ENCODE results near the gene CACNA1B.

Gene CACNA1B

GRCh38 chr9:137877506-137878122, at the start of gene CACNA1B:
CACNA1B (plus strand) TSS chr9:137877782; CDS start chr9:137877934, 152 bp downstream.
- peak; percentile 19 for DNase-seq (ENCODE audit: low spot score)

GRCh38 chr9:137827908-137828526, 49.6 kb upstream of the CACNA1B start:
- DNase-seq (ENCODE audit: low spot score): no peak

DNA sequence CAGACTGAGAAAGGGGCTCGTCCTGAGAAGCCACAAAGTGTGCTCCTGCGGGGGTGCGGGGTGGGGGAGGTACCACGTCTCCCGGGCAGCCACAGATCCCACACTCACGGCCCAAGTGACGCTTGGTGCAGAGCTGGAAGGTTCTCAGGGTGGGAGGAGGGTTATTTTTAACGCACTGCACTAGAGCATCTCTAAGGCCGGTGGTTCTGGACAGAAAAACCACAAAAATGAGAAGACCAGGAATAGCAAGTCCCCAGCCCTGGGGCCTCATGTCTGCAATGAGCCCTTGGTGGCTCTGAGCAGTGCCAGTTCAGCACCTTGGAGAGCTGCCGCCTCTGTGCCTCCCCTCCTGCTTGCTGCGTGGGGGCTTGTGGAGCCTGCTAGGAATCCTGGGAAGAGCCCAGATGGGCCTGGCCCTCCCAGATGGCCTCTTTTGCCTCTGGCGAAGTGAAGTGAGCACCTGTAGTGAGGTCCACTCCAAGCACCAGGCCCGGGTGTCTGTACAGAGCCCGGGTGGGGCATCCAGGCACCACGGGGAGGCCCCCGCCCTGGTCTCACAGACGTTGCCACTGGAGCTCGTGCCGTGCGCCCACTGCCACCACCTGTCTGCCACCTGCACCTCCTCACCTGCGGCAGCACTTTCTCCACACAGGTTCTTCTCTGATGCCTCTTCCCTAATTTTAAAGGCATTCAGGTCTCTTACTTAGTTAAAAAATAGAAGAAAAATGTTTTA, 48.9 kb upstream of the CACNA1B start:
- peak; percentile 53 for DNase-seq (ENCODE audit: low spot score)

DNA sequence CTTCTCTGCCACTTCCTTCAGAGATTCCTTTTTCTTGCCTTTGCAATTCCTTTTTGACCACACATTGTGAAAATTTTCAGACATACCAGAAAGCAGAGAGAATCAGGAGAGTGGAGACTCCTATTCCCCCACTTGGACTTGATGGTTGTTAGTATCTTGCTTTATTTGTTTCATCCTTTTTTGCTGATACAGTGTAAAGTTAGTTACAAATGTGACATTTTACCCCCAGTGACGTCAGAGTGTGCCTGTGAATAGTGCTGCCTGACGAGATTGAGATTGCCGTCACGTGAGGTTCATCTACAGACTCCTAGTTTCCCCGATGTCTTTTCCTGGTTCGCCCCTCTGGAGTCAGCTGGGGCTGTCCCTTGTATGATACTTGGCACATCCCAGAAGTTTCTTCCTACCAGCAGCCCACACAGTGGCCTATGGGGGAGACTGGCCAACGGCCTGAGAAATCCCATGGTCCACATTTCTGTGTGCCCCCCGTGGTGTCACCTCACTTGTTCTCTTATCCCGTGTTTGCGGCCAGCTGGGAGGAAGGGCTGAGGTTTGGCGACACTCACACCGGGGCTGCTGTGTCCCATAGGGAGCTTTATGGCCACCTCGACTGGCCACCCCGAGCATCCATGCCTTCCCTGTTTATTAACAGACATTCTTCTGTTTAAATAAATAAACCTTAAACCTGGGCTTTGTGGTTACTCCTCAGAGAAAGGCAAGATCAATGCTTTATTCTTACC, 48.2 kb upstream of the CACNA1B start:
- no peak for DNase-seq (ENCODE audit: low spot score)

GRCh38 chr9:137832191-137832700, 45.3 kb upstream of the CACNA1B start:
- no peak for DNase-seq (ENCODE audit: low spot score)

GRCh38 chr9:137832830-137833590, 44.6 kb upstream of the CACNA1B start:
- DNase-seq (ENCODE audit: low spot score): no peak

DNA sequence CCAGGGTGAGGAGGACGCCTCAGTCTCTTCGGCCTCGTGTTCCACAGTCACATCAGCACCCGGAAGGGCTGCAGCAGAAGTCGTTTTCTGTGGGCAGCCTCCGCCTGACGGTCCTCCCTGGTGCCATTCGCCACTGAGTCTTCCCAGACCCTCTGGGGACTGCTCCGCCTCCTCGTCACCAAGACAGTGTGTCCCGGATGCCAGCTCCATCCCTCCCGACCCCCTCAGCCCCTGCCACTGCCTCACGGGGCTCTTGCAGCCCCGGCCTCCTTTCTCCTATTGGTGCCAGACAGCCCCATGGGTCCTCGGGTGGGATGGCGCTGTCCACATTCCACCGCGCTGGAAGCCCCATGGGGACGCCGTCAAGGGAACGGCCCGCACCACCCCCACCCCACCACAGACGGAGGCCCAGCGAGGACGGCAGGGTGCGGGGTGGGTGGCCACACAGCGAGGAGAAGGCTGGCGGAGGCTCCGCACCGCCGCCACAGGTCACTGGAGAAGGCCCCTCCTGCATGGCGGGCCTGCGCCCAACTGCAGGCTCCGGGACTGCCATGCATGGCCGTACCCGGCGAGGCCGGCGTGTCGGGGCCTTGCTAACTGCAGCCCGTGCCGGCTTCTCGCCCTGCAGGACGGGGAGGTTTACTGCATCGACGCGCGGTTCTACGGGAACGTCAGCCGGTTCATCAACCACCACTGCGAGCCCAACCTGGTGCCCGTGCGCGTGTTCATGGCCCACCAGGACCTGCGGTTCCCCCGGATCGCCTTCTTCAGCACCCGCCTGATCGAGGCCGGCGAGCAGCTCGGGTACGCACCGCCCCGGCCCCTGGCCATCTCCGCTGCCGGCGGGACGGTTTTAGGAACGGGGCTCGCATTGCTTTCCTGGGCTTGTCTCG, 43.6 kb upstream of the CACNA1B start:
- DNase-seq (ENCODE audit: low spot score): no peak

- DNase-seq (ENCODE audit: low spot score): no peak
These were observed 42.6 kb upstream of the CACNA1B start for GRCh38 chr9:137834846-137835546.

DNA sequence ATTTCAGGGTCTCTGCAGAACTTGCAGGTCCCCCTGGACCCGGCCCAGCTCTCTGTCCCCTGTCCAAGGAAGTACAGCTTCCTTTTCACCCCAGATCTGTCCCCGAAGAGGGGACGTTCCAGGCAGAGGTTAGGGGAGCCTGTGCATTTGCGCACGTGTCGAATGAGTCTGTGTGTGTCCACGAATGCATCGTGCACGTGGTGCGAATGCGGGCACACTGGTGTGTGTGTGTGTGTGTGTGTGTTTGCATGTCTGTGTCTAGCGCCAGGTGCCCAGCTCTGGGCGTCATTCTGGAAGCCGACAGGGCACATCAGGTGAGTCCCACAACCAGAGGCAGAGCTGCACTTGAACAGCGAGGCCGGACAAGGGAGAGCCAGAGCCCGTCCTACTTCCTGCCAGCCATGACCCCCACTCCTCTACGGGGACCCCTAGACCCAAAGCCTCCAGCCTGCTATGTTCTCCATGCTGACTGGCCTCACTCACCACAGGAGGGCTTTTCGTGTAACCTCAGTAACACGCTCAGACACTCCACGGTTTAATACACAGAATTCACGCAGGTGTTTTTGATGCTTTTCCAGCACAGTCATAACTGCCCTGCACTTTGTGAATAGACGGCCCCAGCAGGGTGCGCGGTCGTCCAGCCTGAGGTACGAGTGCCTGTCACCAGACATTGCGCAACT, 41.3 kb upstream of the CACNA1B start:
- no peak for DNase-seq (ENCODE audit: low spot score)

DNA sequence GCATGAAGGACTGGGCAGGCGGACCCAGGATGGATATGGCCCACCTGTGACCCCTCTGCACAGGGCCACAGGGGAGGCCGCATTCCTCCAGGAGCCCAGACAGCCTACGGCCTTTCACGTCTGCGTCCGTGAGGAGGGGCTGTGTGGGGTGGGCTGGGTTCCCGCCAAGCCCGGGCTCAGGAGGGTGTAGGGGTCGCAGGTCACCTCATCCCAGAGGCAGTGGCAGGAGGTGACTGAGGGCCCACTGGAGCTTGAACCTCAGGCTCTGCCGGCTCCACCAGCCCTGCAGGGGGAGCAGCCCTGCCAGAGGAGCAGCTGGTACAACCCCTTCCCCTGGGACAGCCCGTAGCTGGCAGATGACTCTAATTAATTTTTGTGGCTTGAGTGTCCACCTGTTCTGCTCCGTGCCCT, 40.7 kb upstream of the CACNA1B start:
- DNase-seq (ENCODE audit: low spot score): no peak

GRCh38 chr9:137837345-137838278, 40.0 kb upstream of the CACNA1B start:
- DNase-seq (ENCODE audit: low spot score): no peak

DNA sequence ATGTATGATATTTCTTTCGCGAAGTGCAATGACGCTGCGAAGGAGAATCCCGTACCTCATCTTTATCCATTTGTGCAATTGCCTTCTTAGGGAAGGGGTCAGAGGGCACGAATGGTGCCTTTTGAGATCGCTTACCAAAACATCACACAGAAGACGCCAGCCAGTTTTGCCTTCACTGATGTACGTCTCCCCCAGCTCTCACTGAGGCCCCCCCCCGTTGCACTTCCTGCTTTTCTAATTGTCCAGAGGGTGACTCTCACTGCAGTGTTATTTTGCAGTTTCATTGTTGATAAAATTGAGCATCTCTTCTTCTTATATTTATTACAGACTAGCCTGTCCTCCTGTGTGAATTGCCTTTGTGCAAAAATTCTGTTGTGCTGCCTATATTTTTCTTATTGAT, 39.0 kb upstream of the CACNA1B start:
- no peak for DNase-seq (ENCODE audit: low spot score)

DNA sequence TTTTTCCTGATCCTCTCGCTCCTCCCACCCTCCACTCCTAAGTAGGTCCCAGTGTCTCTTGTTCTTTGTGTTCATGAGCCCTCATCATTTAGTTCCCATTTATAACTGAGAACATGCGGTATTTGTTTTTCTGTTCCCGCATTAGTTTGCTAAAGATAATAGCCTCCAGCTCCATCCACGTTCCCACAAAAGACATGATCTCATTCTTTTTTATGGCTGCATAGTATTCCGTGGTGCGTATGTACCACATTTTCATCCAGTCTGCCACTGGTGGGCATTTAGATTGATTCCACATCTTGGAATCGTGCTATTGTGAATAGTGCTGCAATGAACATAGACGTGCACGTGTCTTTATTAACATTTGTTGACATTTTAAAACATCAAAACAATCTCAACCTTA, 34.2 kb upstream of the CACNA1B start:
- DNase-seq (ENCODE audit: low spot score): no peak

DNA sequence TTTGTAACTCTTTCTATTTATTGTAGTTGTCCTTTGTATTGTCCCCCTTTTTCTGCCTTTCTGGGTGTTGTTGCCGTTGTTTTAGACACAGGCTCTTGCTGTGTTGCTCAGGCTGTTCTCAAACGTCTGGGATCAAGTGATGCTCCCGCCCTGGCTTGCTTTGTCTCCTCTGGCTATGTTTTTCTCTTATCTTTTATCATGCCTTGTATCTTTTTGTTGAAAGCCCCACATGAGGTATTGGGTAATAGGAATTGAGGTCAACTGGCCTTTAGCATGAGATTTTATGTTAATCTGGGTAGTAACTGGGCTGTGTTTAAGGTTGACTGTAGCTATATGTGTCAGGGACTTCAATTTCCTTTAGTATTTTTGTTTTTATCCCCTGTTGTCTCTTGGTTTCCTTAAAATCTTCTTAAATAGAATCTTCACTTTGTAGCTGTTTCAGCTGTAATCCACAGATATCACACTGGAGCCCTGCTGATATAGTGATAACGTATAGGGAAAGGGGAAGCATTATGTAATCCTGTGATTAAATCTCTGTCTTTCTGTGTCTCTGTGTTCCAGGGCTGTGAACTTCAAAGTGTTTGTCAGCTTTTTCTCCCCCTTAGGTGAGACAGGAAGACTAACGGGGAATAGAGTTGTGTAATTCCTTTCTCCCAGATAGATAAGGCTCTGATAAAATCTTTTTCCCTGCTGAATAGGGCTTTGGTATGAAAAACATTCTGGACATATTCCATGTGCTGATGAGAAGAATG, 25.9 kb upstream of the CACNA1B start:
- DNase-seq (ENCODE audit: low spot score): no peak

DNA sequence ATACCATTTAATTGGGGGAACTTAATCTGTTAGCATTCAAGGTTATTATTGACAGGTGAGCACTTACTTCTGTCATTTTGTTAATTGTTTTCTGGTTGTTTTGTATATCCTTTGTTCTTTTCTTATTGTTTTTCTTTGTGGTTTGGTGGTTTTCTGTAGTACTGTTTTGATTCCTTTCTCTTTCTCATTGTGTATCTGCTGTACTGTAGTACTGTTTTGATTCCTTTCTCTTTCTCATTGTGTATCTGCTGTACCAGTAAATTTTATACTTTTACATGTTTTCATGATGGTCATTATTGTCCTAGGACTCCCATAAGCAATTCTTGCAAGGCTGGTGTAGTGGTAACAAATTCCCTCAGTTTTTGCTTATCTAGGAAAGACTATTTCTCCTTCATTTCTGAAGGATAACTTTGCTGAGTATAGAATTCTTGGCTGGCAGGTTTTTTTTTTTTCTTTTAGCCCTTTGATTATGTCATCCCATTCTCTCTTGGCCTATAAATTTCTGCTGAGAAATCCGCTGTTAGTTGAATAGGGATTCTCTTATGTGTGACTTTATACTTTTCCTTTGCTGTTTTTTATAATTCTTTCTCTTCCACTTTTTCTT, 24.1 kb upstream of the CACNA1B start:
- no peak for DNase-seq (ENCODE audit: low spot score)

- DNase-seq (ENCODE audit: low spot score): no peak
These were observed 17.2 kb upstream of the CACNA1B start for GRCh38 chr9:137860361-137860760.

DNA sequence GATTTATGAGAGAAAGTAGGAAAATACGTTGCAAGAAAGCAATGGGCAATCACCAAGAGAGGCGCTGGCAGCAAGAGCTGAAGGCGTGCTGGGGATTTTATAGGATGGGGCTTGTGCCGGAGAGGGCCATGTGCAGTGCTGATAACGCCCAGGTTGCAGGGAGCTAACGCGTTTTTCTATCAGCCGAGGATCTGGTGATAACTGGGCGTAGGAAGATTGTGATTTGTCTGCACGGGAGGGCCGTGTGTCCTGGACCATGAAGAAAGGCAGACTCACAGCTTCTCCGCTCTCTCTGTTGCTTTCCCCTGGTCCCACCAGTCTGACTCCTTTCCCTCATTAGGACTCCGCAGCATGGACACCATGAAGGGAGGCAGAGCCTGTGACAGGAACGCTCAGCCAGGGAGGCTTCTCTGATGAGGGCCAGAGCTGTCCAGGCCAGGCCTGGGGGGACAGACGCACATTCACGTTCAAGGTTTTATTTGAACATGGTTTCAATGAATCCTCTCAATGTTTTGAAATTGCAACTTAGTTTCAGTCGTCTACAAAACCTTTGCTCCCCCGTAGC, 11.9 kb upstream of the CACNA1B start:
- no peak for DNase-seq (ENCODE audit: low spot score)
